Osteoblast (primary cell): ENCODE data around the gene CMA1. TPM values are rescaled to one million over a fixed set of nuclear protein-coding genes. Genes with fewer than 3 reads are reported as not detected.

ENCODE experiments used
- DNase-seq: peaks from one replicate; pipeline ENCODE4 v3.0.0; 2011; ENCODE audit warnings: low spot score, mixed read lengths; ENCODE audit not compliant: insufficient read length; ENCODE audit errors: missing footprints
- H2AFZ ChIP-seq: 2 replicates; pipeline ENCODE4 v1.6.0; 2011; ENCODE audit warnings: mild to moderate bottlenecking, low read length
- H3K27ac ChIP-seq: 2 replicates; pipeline ENCODE4 v1.5.1; 2011; ENCODE audit warnings: mild to moderate bottlenecking, low read depth, low read length, moderate library complexity
- H3K27me3 ChIP-seq: 2 replicates; pipeline ENCODE4 v1.6.0; 2012; ENCODE audit warnings: mild to moderate bottlenecking, control low read depth, inconsistent platforms, low read length, moderate library complexity; ENCODE audit not compliant: insufficient read depth
- H3K36me3 ChIP-seq: 2 replicates; pipeline ENCODE4 v1.5.1; 2011; ENCODE audit warnings: mild to moderate bottlenecking, low read length, control low read depth, moderate library complexity; ENCODE audit not compliant: insufficient read depth
- H3K4me1 ChIP-seq: 2 replicates; pipeline ENCODE4 v1.5.1; 2011; ENCODE audit warnings: mild to moderate bottlenecking, low read length, control low read depth, moderate library complexity; ENCODE audit not compliant: insufficient read depth
- H3K4me2 ChIP-seq: 2 replicates; pipeline ENCODE4 v1.6.0; 2011; ENCODE audit warnings: mild to moderate bottlenecking, low read length; ENCODE audit not compliant: insufficient read depth
- H3K4me3 ChIP-seq: fragments of 200-600 bp; sonication (generic); 3 replicates; pipeline ENCODE4 v1.5.1; 2012; ENCODE audit warnings: mild to moderate bottlenecking, low read length, inconsistent platforms; ENCODE audit not compliant: insufficient read depth
- H3K79me2 ChIP-seq: 2 replicates; pipeline ENCODE4 v1.6.0; 2012; ENCODE audit warnings: mild to moderate bottlenecking, low read length, control low read depth, inconsistent platforms; ENCODE audit not compliant: insufficient read depth
- H3K9me3 ChIP-seq: 2 replicates; pipeline ENCODE4 v1.5.1; 2011; ENCODE audit warnings: low read depth, low read length, control low read depth
- H4K20me1 ChIP-seq: 2 replicates; pipeline ENCODE4 v1.6.0; 2012; ENCODE audit warnings: mild to moderate bottlenecking, low read length, control low read depth; ENCODE audit not compliant: insufficient read depth
- total RNA-seq: library from RNA; depleted of rRNA; stranded (reverse); fragments of >200 nt; gene quantifications from 2 replicates; pipeline ENCODE4 v1.2.3, GENCODE V29; 2012
- TF ChIP-seq, protein P1 (sequence below): IDR thresholded peaks from 2 replicates; pipeline ENCODE4 v1.5.1; 2011; ENCODE audit warnings: mild to moderate bottlenecking, low read depth, low read length, moderate library complexity; ENCODE audit errors: extremely low read depth

CMA1 gene
- total RNA-seq, 1 donor, result not detected

DNA sequence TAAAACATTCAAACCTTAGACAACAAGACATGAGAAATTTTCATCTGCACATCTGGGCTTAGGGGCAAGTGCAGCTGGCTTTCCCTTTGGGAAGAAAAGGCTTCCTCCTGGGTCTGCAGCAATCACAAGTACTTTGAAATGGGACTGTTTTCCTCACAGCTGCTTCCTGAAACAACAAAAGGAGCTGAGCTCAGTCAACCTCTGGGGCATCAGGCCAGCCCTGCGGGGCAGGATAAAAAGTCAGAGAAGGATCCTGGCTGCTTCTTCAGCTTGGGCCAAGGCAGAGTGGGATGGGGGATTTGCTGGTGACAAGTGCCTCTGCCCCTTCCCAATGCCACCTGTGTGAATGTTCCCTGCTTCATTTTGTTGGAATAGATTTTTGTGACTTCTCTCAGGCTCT lies 49.3 kb downstream of the CMA1 start:
- Histone ChIP-seq H2AFZ (no peak overlapping the region), H3K4me2 (no peak overlapping the region), H3K27ac (no peak overlapping the region)

DNA sequence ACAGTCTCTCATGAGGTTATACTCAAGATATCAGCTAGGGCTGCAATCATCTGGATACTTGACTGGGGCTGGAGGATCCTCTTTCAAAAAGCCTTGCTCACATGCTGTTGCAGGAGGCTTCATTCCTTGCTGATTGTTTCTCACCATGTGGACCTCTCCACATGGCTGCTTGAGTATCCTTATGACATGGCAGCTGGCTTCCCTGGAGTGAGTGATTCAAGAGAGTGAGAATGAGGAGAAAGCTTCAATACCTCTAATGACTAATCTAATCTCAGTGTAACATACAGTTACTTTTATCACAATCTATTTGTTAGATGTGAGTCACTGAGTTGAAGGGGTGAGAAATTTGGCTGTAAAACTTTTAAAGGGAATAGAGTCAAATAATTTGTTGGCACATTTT lies 51.1 kb downstream of the CMA1 start:
- no peak for DNase-seq

More for the DNA sequence above, 49.3 kb downstream of the CMA1 start:
- no peak for DNase-seq
- Histone ChIP-seq H3K79me2 (no peaks in the 10 kb centered on the region), H3K4me1 (no peaks in the 10 kb centered on the region), H4K20me1 (no peaks in the 10 kb centered on the region), H3K4me3 (no peak overlapping the region), H3K9me3 (no peaks in the 10 kb centered on the region), H3K27me3 (no peaks in the 10 kb centered on the region), H3K36me3 (no peaks in the 10 kb centered on the region)
- TF ChIP-seq, protein P1, sequence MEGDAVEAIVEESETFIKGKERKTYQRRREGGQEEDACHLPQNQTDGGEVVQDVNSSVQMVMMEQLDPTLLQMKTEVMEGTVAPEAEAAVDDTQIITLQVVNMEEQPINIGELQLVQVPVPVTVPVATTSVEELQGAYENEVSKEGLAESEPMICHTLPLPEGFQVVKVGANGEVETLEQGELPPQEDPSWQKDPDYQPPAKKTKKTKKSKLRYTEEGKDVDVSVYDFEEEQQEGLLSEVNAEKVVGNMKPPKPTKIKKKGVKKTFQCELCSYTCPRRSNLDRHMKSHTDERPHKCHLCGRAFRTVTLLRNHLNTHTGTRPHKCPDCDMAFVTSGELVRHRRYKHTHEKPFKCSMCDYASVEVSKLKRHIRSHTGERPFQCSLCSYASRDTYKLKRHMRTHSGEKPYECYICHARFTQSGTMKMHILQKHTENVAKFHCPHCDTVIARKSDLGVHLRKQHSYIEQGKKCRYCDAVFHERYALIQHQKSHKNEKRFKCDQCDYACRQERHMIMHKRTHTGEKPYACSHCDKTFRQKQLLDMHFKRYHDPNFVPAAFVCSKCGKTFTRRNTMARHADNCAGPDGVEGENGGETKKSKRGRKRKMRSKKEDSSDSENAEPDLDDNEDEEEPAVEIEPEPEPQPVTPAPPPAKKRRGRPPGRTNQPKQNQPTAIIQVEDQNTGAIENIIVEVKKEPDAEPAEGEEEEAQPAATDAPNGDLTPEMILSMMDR, result no peak

More for the DNA sequence above, 51.1 kb downstream of the CMA1 start:
- Histone ChIP-seq H3K4me3 (no peak overlapping the region), H3K4me2 (no peak overlapping the region), H3K27ac (no peak overlapping the region), H3K36me3 (no peaks in the 10 kb centered on the region), H3K4me1 (no peaks in the 10 kb centered on the region), H3K27me3 (no peaks in the 10 kb centered on the region), H3K79me2 (no peaks in the 10 kb centered on the region), H2AFZ (no peak overlapping the region), H4K20me1 (no peaks in the 10 kb centered on the region), H3K9me3 (no peaks in the 10 kb centered on the region)
- TF ChIP-seq, protein P1, result no peak

Other genes with a start within 250 kb of the CMA1 start
- gene TGM1, start 245.1 kb downstream of the CMA1 start, total RNA-seq, result 0.36 and 1.2 TPM in 2 replicates
- gene RABGGTA, start 236.7 kb downstream of the CMA1 start, total RNA-seq, result 28.9 and 34.0 TPM in 2 replicates
- 9.8 and 13.6 TPM in 2 replicates for gene DHRS1, start 208.5 kb downstream of the CMA1 start, total RNA-seq
- gene NOP9, start 208.4 kb downstream of the CMA1 start, total RNA-seq, result 17.4 and 21.0 TPM in 2 replicates
- gene CIDEB, start 200.3 kb downstream of the CMA1 start, total RNA-seq, result 0.36 and 0.59 TPM in 2 replicates
- gene LTB4R2, start 198.1 kb downstream of the CMA1 start, total RNA-seq, result 4.7 and 5.1 TPM in 2 replicates
- 1.2 and 1.8 TPM in 2 replicates for gene LTB4R, start 196.8 kb downstream of the CMA1 start, total RNA-seq
- 17.7 and 18.8 TPM in 2 replicates for gene ADCY4, start 173.2 kb downstream of the CMA1 start, total RNA-seq
- gene RIPK3, start 168.3 kb downstream of the CMA1 start, total RNA-seq, result 9.1 and 11.9 TPM in 2 replicates
- gene NFATC4, start 140.1 kb downstream of the CMA1 start, total RNA-seq, result 101 and 107 TPM in 2 replicates
- gene NYNRIN, start 109.3 kb downstream of the CMA1 start, total RNA-seq, result 7.2 and 9.1 TPM in 2 replicates
- gene CBLN3, start 78.6 kb downstream of the CMA1 start, total RNA-seq, result 3.5 and 4.0 TPM in 2 replicates
- 58.6 and 62.5 TPM in 2 replicates for gene KHNYN, start 78.3 kb downstream of the CMA1 start, total RNA-seq
- gene SDR39U1, start 65.5 kb downstream of the CMA1 start, total RNA-seq, result 11.6 and 13.0 TPM in 2 replicates
- gene CTSG, start 68.0 kb upstream of the CMA1 start, total RNA-seq, result not detected in 2 replicates
- not detected in 2 replicates for gene GZMH, start 101.4 kb upstream of the CMA1 start, total RNA-seq
- gene GZMB, start 125.9 kb upstream of the CMA1 start, total RNA-seq, result not detected in 2 replicates